ENCODE measurements around the gene TMEM178B. TPM values are rescaled to one million over a fixed set of nuclear protein-coding genes. Genes with fewer than 3 reads are reported as not detected.

The TMEM178B gene
- total and polyA plus RNA-seq, 2 of the 4 experiments (the other 2 are of a cell fraction) = under 0.01 to 0.05 TPM

- Histone ChIP-seq H2AFZ (replicated peaks; ENCODE audit: low read length, poor library complexity) (no peak overlapping the region), H3K9ac (ENCODE audit: low read depth, low read length) (no peak overlapping the region), H2AK5ac (ENCODE audit: low read depth, low read length) (no peak overlapping the region), H3K14ac (replicated peaks; ENCODE audit: low read depth, low read length) (no peak overlapping the region), H3K9me1 (ENCODE audit: insufficient read depth, low read length) (no peaks in the 10 kb centered on the region), H2BK20ac (ENCODE audit: low read depth, low read length) (no peak overlapping the region), H2BK5ac (ENCODE audit: low read depth, low read length, poor library complexity, severe bottlenecking) (no peak overlapping the region), H3K27me3 (ENCODE audit: control insufficient read depth, insufficient read depth, low read length) (peaks cover 4% of the 10 kb centered on the region), H3K4ac (ENCODE audit: low read depth, low read length) (no peak overlapping the region), H3K79me1 (ENCODE audit: low read depth in 1 of 2, low read length in 2 of 2) (no peaks in the 10 kb centered on the region), H3K4me2 (ENCODE audit: low read depth, low read length) (no peak overlapping the region), H3K56ac (ENCODE audit: extremely low read depth, insufficient read depth, low read length) (no peak overlapping the region), H4K91ac (ENCODE audit: insufficient read depth, low read depth, low read length) (no peak overlapping the region), H3K18ac (ENCODE audit: low read depth, low read length) (no peak overlapping the region), H2AK9ac (replicated peaks; ENCODE audit: low read depth, low read length, poor library complexity) (no peak overlapping the region), H3K4me1 (ENCODE audit: control insufficient read depth, insufficient read depth, low read length) (no peaks in the 10 kb centered on the region), H4K5ac (ENCODE audit: low read depth, low read length) (no peak overlapping the region), H2BK15ac (ENCODE audit: low read depth, low read length) (no peak overlapping the region), H3K27ac (ENCODE audit: insufficient read depth, low read length) (no peak overlapping the region), H3K36me3 (ENCODE audit: control insufficient read depth, insufficient read depth, low read length) (no peaks in the 10 kb centered on the region), H2BK120ac (ENCODE audit: low read depth, low read length) (no peak overlapping the region), H4K8ac (ENCODE audit: low read depth in 2 of 2, low read length in 2 of 2) (no peak overlapping the region), H3K4me3 (ENCODE audit: insufficient read depth, low read depth, low read length) (no peak overlapping the region), H3K9me3 (ENCODE audit: control insufficient read depth, insufficient read depth, low read length) (no peaks in the 10 kb centered on the region), H4K20me1 (ENCODE audit: insufficient read depth, low read length) (no peaks in the 10 kb centered on the region), H3K23ac (ENCODE audit: low read depth, low read length) (no peak overlapping the region)
- intact Hi-C loops (cut with micrococcal nuclease) = no loop called here
- TF ChIP-seq RAD21 (IDR thresholded peaks at IDR 0.05; ENCODE audit: low read length) = no peak
- no peak for TF ChIP-seq ELK1 (IDR thresholded peaks at IDR 0.05; ENCODE audit: borderline replicate concordance, low read depth, low read length)
- TF ChIP-seq MXI1 (IDR thresholded peaks at IDR 0.05; ENCODE audit: borderline replicate concordance, low read depth, low read length) = no peak
- no peak for TF ChIP-seq SMC3 (IDR thresholded peaks at IDR 0.05; ENCODE audit: low read depth, low read length)
- TF ChIP-seq CEBPB (IDR thresholded peaks at IDR 0.05; ENCODE audit: low read depth, low read length) = no peak
- no peak for TF ChIP-seq CTCF (conservative IDR thresholded peaks at IDR 0.05; ENCODE audit: low read depth, low read length)
- TF ChIP-seq NFE2L2 (IDR thresholded peaks at IDR 0.05; ENCODE audit: low read depth, low read length) = no peak
- in situ Hi-C loops (cut with MboI; ENCODE audit: low sequenced_read_pairs) = loop anchor here (25.0 kb wide), 1 partner anchor 714 kb away; no protein-coding TSS in a partner anchor
- ChIA-PET CTCF (no interaction called here), POLR2A (ENCODE audit: unreplicated experiment) (no interaction called here)
- ATAC-seq (ENCODE audit: low read depth) = no peak
- DNase-seq = no peak
- dilution Hi-C loops (cut with HindIII; ENCODE audit: low sequenced_read_pairs, unreplicated experiment) = no loop called here
- BruUV-seq (replicated peaks) = no TSS peak
Observed at GRCh38 chr7:141525973-141526514, 452.2 kb downstream of the TMEM178B start.

Data from IMR-90 (cell line).